Esophagus squamous epithelium (tissue), 5 donors: ENCODE results near the gene MAP7D2. TPM values are rescaled to one million over a fixed set of nuclear protein-coding genes. Genes with fewer than 3 reads are reported as not detected.

Experiments used
- DNase-seq: peaks from one replicate; lab custom pipeline; 2025; lab: John Stamatoyannopoulos, UW
- H3K27ac ChIP-seq, 4 donors: fragments of 200-600 bp; sonication (generic); one replicate each; pipeline ENCODE4 v1.5.1; 2016 to 2019; ENCODE audit warnings: mild to moderate bottlenecking in 1 of 4
- H3K27me3 ChIP-seq, 4 donors: fragments of 200-600 bp; sonication (generic); 1 replicate in 3 of 4; 2 replicates in 1 of 4; pipeline versions ENCODE4 v1.5.1 to v1.6.0; 2017 to 2021; ENCODE audit warnings: antibody characterized with exemption in 1 of 4
- H3K36me3 ChIP-seq, 3 donors: fragments of 200-600 bp; sonication (generic); one replicate each; pipeline ENCODE4 v1.5.1; 2016 to 2019
- H3K4me1 ChIP-seq, 3 donors: fragments of 200-600 bp; sonication (generic); one replicate each; pipeline ENCODE4 v1.5.1; 2017 to 2019
- H3K4me3 ChIP-seq, 4 donors: fragments of 200-600 bp; sonication (generic); 1 replicate in 3 of 4; 2 replicates in 1 of 4; pipeline ENCODE4 v1.5.1; 2016 to 2019; ENCODE audit warnings: mild to moderate bottlenecking in 2 of 4, moderate library complexity in 1 of 4
- H3K9me3 ChIP-seq, 3 donors: fragments of 200-600 bp; sonication (generic); one replicate each; pipeline ENCODE4 v1.5.1; 2016 to 2019
- CTCF ChIP-seq, 6 experiments: fragments of 450-650 bp in 4 of 6; fragments of 200-600 bp in 2 of 6; sonication (generic) in 2 of 6; IDR thresholded peaks; one replicate each; pipeline ENCODE4 v1.5.1; 2016 to 2019; ENCODE audit warnings: antibody characterized with exemption in 6 of 6, mild to moderate bottlenecking in 4 of 6, moderate library complexity in 4 of 6
- POLR2A ChIP-seq, 4 donors: fragments of 450-650 bp; IDR thresholded peaks; one replicate each; pipeline ENCODE4 v1.6.1; 2017; ENCODE audit warnings: antibody characterized with exemption in 4 of 4, mild to moderate bottlenecking in 4 of 4, moderate library complexity in 3 of 4
- WGBS, 2 donors: methylation state at CpG; one replicate each; pipeline ENCODE4 v1.1.5; 2018; 5-methylcytosine and 5-hydroxymethylcytosine counted together
- intact Hi-C: fragments of 100-400 bp; cut with DNase I; formaldehyde crosslinking; loops from one replicate; pipeline ENCODE4 v1.15.0; 2022
- small RNA-seq, 4 donors: library from RNA; depleted of rRNA; stranded (forward); fragments of <200 nt; gene quantifications; one replicate each; pipeline ENCODE3, GENCODE V24; 2016
- total RNA-seq, 4 donors: library from RNA; depleted of rRNA; stranded (reverse); fragments of >200 nt; gene quantifications; one replicate each; pipeline ENCODE4 v1.1.0, GENCODE V29; 2016
- donor health status: DM: yes; HTN: yes; CAD: no.

MAP7D2 gene
- total RNA-seq, 4 donors from 2014 or later = 0.09 to 0.75 (median 0.38) TPM; not detected in 1

GRCh38 chrX:19958552-19959486 is 157.9 kb downstream of the MAP7D2 start:
- no peaks in the 10 kb centered on the region for H3K27me3 ChIP-seq
- 71 to 74% methylated on average over 4 to 6 of the region's 6 CpGs for WGBS, 2 donors
- TF ChIP-seq CTCF (IDR thresholded peaks at IDR 0.05) (no peak), POLR2A (IDR thresholded peaks at IDR 0.05) (no peak)

GRCh38 chrX:19956923-19957322 is 159.8 kb downstream of the MAP7D2 start:
- no peak overlapping the region for H3K4me3 ChIP-seq
- intact Hi-C loops = no loop called here
- WGBS, 2 donors = 85 to 95% methylated on average over 6 of the region's 6 CpGs

More at GRCh38 chrX:19958552-19959486, 157.9 kb downstream of the MAP7D2 start:
- intact Hi-C loops = no loop called here
- H3K36me3 ChIP-seq = peaks cover 0 to 9% (median 0%) of the 10 kb centered on the region in 3 donors
- no peak overlapping the region for H3K27ac ChIP-seq
- no peaks in the 10 kb centered on the region for H3K9me3 ChIP-seq
- H3K4me3 ChIP-seq = no peak overlapping the region
- H3K4me1 ChIP-seq = peaks cover 0 to 4% (median 0%) of the 10 kb centered on the region in 3 donors
- DNase-seq = no peak

More at GRCh38 chrX:19956923-19957322, 159.8 kb downstream of the MAP7D2 start:
- DNase-seq = no peak
- Histone ChIP-seq H3K9me3 (no peaks in the 10 kb centered on the region), H3K36me3 (peaks cover 0 to 17% (median 0%) of the 10 kb centered on the region in 3 donors), H3K4me1 (peaks cover 0 to 4% (median 0%) of the 10 kb centered on the region in 3 donors), H3K27me3 (no peaks in the 10 kb centered on the region), H3K27ac (no peak overlapping the region)
- no peak for TF ChIP-seq CTCF (IDR thresholded peaks at IDR 0.05)
- no peak for TF ChIP-seq POLR2A (IDR thresholded peaks at IDR 0.05)

Small RNAs within 50 kb of the gene (small RNA-seq; reads per million reads assigned to genes)
- gene MIR23C (0.18 to 1.0 (median 0.31) reads per million in 4 donors), gene RF00019 (0 reads per million in 4 donors), gene RF00493 (27.8 to 55.8 (median 42.3) reads per million in 4 donors), gene RF00494 (0 reads per million in 4 donors)

Other genes starting within 250 kb of the MAP7D2 start
- gene SH3KBP1, start 229.3 kb downstream of the MAP7D2 start, total RNA-seq = 1 to 10 TPM; 2.3 to 9.5 (median 7.5) TPM
- gene BCLAF3, start 125.8 kb downstream of the MAP7D2 start, total RNA-seq = 1 to 10 TPM; 3.5 to 7.1 (median 5.5) TPM
- gene EIF1AX, start 24.9 kb upstream of the MAP7D2 start, total RNA-seq = 10 to 100 TPM; 34.5 to 50.2 (median 44.6) TPM
- gene RPS6KA3, start 150.0 kb upstream of the MAP7D2 start, total RNA-seq = 10 to 100 TPM; 15.8 to 30.9 (median 29.7) TPM